Uterus (tissue), 4 donors: ENCODE measurements around the gene FCER1A. TPM values are rescaled to one million over a fixed set of nuclear protein-coding genes. Genes with fewer than 3 reads are reported as not detected.

ENCODE experiments used
- DNase-seq, 2 donors: peaks; one replicate each; pipeline ENCODE4 v3.0.0-alpha.2; 2019 to 2020
- H3K27ac ChIP-seq, 2 donors: fragments of 200-600 bp; sonication (generic); 1 replicate in 1 of 2; 2 replicates in 1 of 2; pipeline ENCODE4 v1.5.1; 2016 to 2018
- H3K27me3 ChIP-seq, 2 donors: fragments of 200-600 bp; sonication (generic); one replicate each; pipeline ENCODE4 v1.5.1; 2018 to 2019; ENCODE audit warnings: control low read depth in 1 of 2
- H3K36me3 ChIP-seq, 2 donors: fragments of 200-600 bp; sonication (generic); one replicate each; pipeline ENCODE4 v1.5.1; 2019; ENCODE audit warnings: control low read depth in 1 of 2
- H3K4me1 ChIP-seq, 2 donors: fragments of 200-600 bp; sonication (generic); one replicate each; pipeline ENCODE4 v1.5.1; 2018 to 2019; ENCODE audit warnings: control low read depth in 1 of 2
- H3K4me3 ChIP-seq, 2 donors: fragments of 200-600 bp; sonication (generic); 1 replicate in 1 of 2; 2 replicates in 1 of 2; pipeline ENCODE4 v1.5.1; 2018 to 2019; ENCODE audit warnings: mild to moderate bottlenecking in 1 of 2
- H3K9me3 ChIP-seq, 2 donors: fragments of 200-600 bp; sonication (generic); one replicate each; pipeline ENCODE4 v1.5.1; 2019; ENCODE audit warnings: control low read depth in 1 of 2
- POLR2A ChIP-seq, 2 donors: fragments of 450-650 bp; IDR thresholded peaks; one replicate each; pipeline ENCODE4 v1.6.1; 2016; ENCODE audit warnings: antibody characterized with exemption in 2 of 2, mild to moderate bottlenecking in 1 of 2, moderate library complexity in 1 of 2
- intact Hi-C: fragments of 100-400 bp; cut with DNase I; formaldehyde crosslinking; loops from one replicate; pipeline ENCODE4 v1.15.1; 2023; ENCODE audit warnings: low total_unique reads
- total RNA-seq, 4 donors: library from RNA; depleted of rRNA in 3 of 4; stranded (reverse); fragments of >200 nt in 3 of 4; gene quantifications; one replicate each; pipeline versions ENCODE4 v1.1.0 to v1.2.4, GENCODE V29; 2014 to 2023
- TF ChIP-seq, protein P1 (sequence below), 4 experiments: fragments of 200-600 bp in 2 of 4; fragments of 450-650 bp in 2 of 4; sonication (generic) in 2 of 4; IDR thresholded peaks; one replicate each; pipeline ENCODE4 v1.5.1; 2016 to 2019; ENCODE audit warnings: antibody characterized with exemption in 4 of 4, mild to moderate bottlenecking in 2 of 4, moderate library complexity in 1 of 4
- donor health status: DM: yes; HTN: yes; CAD: no.

FCER1A gene
- total RNA-seq, 4 donors from 2014 or later, result 0.76 to 1.5 TPM; not detected in 2

DNA sequence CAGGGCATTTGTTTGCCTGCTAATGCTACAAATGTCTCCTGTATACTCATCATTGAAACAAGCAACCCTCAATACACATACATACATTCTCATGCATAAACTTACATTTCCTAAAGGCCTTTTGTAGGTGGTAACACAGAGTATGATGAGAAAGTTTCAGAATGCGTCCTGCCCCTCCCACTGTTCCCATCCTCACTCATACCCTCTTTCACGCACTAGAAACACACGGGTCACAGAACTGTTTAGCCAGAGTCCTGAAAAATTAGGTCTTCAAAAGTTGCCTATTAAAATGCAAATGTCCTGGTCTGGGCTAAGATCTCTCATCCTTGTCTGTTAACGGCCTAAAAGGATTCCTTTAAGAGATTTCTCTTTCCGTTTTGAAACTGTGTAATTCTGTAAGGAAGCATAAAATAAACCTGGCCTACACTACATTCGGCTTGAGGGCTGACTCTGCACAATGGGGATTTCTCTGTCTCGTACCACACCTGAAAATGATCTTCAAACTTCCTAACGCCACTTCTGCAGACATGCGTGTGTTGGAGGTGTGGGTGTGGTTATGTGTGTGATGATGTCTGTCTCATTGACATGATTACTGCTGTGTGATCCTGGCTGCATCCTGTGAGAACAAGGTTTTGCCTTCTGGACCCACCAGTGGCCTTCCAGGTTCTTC is 5.3 kb upstream of the FCER1A start:
- intact Hi-C loops, result no loop called here
- no peaks in the 10 kb centered on the region for H3K4me1 ChIP-seq
- H3K4me3 ChIP-seq, result no peak overlapping the region
- no peak for TF ChIP-seq POLR2A (IDR thresholded peaks at IDR 0.05)
- TF ChIP-seq, protein P1, sequence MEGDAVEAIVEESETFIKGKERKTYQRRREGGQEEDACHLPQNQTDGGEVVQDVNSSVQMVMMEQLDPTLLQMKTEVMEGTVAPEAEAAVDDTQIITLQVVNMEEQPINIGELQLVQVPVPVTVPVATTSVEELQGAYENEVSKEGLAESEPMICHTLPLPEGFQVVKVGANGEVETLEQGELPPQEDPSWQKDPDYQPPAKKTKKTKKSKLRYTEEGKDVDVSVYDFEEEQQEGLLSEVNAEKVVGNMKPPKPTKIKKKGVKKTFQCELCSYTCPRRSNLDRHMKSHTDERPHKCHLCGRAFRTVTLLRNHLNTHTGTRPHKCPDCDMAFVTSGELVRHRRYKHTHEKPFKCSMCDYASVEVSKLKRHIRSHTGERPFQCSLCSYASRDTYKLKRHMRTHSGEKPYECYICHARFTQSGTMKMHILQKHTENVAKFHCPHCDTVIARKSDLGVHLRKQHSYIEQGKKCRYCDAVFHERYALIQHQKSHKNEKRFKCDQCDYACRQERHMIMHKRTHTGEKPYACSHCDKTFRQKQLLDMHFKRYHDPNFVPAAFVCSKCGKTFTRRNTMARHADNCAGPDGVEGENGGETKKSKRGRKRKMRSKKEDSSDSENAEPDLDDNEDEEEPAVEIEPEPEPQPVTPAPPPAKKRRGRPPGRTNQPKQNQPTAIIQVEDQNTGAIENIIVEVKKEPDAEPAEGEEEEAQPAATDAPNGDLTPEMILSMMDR (IDR thresholded peaks at IDR 0.05), result no peak
- H3K27ac ChIP-seq, result no peak overlapping the region
- no peaks in the 10 kb centered on the region for H3K36me3 ChIP-seq
- H3K27me3 ChIP-seq, result no peaks in the 10 kb centered on the region
- no peak for DNase-seq
- H3K9me3 ChIP-seq, result no peaks in the 10 kb centered on the region

DNA sequence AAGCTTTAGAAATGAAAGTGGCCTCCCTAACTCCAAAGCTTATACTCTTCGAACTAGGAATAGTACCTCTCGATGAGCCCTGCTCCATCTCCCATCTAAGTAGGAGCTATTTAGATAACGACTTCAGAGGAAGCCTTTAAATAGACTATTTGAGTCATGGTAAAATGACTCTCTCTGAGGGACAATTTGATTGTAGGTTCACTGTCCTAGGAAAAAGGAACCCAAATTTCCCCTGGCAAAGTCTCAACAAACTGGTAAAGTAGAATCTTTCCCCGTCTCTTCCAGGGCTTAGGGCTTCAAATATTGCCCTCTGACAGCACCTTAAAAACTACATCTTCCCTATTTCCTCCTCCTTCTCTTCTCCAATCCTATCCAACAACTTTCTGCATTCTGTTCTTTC is 2.0 kb upstream of the FCER1A start:
- no peaks in the 10 kb centered on the region for H3K4me1 ChIP-seq
- H3K27me3 ChIP-seq, result no peaks in the 10 kb centered on the region
- intact Hi-C loops, result no loop called here
- TF ChIP-seq, protein P1 (IDR thresholded peaks at IDR 0.05), result no peak
- no peak for TF ChIP-seq POLR2A (IDR thresholded peaks at IDR 0.05)
- H3K36me3 ChIP-seq, result no peaks in the 10 kb centered on the region
- no peak overlapping the region for H3K4me3 ChIP-seq
- no peaks in the 10 kb centered on the region for H3K9me3 ChIP-seq
- no peak for DNase-seq
- H3K27ac ChIP-seq, result no peak overlapping the region

- Histone ChIP-seq H3K36me3 (no peaks in the 10 kb centered on the region), H3K27ac (no peak overlapping the region), H3K27me3 (no peaks in the 10 kb centered on the region), H3K4me3 (no peak overlapping the region), H3K9me3 (no peaks in the 10 kb centered on the region), H3K4me1 (no peaks in the 10 kb centered on the region)
- intact Hi-C loops, result no loop called here
- no peak for DNase-seq
- no peak for TF ChIP-seq POLR2A (IDR thresholded peaks at IDR 0.05)
Measured at GRCh38 chr1:159307346-159308020, 5.3 kb downstream of the FCER1A start.

- no peaks in the 10 kb centered on the region for H3K36me3 ChIP-seq
- H3K4me3 ChIP-seq, result no peak overlapping the region
- TF ChIP-seq, protein P1 (IDR thresholded peaks at IDR 0.05), result no peak
- no peak for TF ChIP-seq POLR2A (IDR thresholded peaks at IDR 0.05)
- H3K27ac ChIP-seq, result no peak overlapping the region
- H3K27me3 ChIP-seq, result no peaks in the 10 kb centered on the region
- no peak for DNase-seq
- no peaks in the 10 kb centered on the region for H3K9me3 ChIP-seq
- no peaks in the 10 kb centered on the region for H3K4me1 ChIP-seq
- intact Hi-C loops, result no loop called here
Measured at GRCh38 chr1:159311679-159312078, 9.5 kb downstream of the FCER1A start.

DNA sequence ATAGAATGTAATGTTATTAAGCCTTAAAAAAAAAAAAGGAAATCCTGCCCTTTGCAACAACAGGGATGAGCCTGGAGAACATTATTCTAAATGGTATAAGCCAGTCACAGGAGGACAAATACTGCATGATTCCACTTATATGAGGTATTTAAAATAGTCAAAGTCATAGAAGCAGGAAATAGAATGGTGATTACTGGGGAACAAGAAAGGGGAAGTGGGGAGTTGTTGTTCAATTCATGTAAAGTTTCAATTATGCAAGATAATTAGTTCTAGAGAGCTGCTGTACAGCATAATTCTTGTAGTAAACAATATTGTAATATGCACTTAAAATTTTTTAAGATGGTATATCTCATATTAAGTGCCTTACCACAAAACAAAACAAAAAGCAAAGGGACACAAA is 13.2 kb downstream of the FCER1A start:
- H3K36me3 ChIP-seq, result no peaks in the 10 kb centered on the region
- no peak for DNase-seq
- H3K4me3 ChIP-seq, result no peak overlapping the region
- intact Hi-C loops, result no loop called here
- TF ChIP-seq, protein P1 (IDR thresholded peaks at IDR 0.05), result no peak
- TF ChIP-seq POLR2A (IDR thresholded peaks at IDR 0.05), result no peak
- no peaks in the 10 kb centered on the region for H3K9me3 ChIP-seq
- H3K27ac ChIP-seq, result no peak overlapping the region
- H3K27me3 ChIP-seq, result no peaks in the 10 kb centered on the region
- no peaks in the 10 kb centered on the region for H3K4me1 ChIP-seq
